GM12801 (cell line): ENCODE measurements around the gene ARL14.

ENCODE experiments used
- CTCF ChIP-seq: IDR thresholded peaks from one replicate; pipeline ENCODE4 v1.5.1; 2011; ENCODE audit warnings: control low read depth; ENCODE audit not compliant: insufficient read length; ENCODE audit errors: extremely low read depth

Gene ARL14

GRCh38 chr3:160665784-160666526 is 11.0 kb upstream of the ARL14 start:
- no peak for TF ChIP-seq CTCF

GRCh38 chr3:160667452-160667851 is 9.5 kb upstream of the ARL14 start:
- no peak for TF ChIP-seq CTCF

- no peak for TF ChIP-seq CTCF
Measured at GRCh38 chr3:160668454-160668853, 8.5 kb upstream of the ARL14 start.

- no peak for TF ChIP-seq CTCF
Measured at GRCh38 chr3:160671231-160671630, 5.7 kb upstream of the ARL14 start.

- TF ChIP-seq CTCF: no peak
Measured at GRCh38 chr3:160671995-160672394, 5.0 kb upstream of the ARL14 start.

GRCh38 chr3:160673188-160673587 is 3.8 kb upstream of the ARL14 start:
- no peak for TF ChIP-seq CTCF

- no peak for TF ChIP-seq CTCF
Measured at GRCh38 chr3:160675566-160676124, 1.3 kb upstream of the ARL14 start.
